NCI-H1092 (cell line): ENCODE results near the gene SLC6A2.

Experiments
- DNase-seq: peaks from one replicate; lab custom pipeline; 2025; lab: John Stamatoyannopoulos, UW

SLC6A2 gene

DNA sequence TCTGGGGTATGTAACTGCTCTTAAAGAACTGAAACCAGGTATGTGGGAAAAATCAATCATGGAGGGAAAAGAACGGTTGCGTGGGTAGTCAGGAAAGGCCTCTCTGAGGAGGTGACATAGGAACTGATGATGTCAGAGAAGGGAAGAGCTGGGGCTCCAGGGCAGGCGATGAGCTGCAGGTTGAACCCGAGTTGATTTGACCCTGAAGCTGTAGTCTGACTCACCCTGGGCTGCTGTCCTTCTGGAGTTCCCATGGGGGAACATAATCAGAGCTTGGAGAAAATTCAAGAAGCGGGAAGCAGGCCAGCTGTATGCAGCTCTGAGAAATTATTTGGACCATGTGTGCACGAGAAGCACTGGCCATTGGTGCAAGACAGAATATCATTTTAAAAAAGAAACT, 16.7 kb downstream of the SLC6A2 start:
- no peak for DNase-seq

DNA sequence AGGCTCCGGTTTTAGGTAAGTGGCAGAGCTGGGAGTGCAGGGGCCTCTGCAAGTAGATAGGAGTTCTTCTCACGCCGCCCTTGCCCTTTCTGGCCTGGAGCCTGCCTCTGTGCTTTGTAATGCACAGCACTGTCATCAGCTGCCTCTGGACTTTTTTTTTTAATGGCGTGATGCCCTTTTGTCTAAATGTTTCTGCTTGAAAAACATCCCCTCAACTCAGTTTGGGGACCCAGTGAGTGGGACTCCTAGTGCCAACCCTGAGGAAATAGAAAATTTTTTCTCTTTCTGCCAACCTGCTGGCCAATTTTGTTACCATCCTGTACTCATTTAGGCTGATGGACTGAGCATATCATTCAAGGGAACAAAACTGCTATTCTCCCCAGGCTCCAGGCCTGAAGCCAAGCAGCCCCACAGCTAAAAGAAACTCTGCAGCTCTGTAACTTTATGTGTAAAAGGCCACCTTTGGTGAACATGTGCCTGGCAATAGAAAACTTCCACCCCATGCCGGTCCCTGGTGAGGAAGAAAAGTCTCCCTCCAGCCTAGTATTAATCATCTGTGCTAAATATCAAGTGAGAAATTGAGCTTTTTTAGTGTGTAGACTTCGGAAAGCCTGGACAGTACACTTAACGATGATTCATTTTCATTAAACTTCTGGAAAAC, 22.5 kb downstream of the SLC6A2 start:
- no peak for DNase-seq

DNA sequence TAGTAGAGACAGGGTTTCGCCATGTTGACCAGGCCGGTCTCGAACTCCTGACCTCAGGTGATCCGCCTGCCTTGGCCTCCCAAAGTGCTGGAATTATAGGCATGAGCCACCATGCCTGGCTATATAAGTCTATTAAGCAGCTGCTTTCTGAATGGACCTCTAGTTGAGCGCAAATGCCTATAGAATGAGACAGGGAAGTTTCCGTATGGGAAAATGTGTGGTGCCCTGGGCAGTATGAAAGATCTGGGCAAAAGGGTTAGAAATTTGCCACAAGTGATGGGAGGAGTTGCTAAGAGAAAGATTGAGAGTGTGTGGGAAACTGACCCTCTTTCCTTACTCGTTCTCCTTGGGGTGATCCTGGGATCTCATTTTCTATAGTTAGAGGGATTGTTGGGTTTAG, 26.3 kb downstream of the SLC6A2 start:
- no peak for DNase-seq

DNA sequence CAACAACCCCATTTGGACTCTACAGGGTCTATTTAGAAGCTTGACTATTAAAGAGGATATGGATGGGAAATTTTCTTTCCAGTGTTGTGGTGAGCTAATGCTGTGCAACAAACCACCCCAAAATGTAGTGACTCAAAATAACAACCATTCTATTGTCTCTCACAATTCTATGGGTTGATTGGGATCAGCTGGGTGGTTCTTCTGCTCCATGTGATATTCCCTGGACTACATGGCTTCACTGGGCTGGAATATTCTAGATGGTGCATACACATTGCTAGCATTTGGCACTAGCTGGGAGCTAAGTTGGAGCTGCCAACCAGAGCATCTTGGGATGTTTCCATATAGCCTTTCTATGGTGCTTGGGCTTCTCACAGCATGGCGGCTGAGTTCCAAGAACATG, 30.2 kb downstream of the SLC6A2 start:
- DNase-seq, result no peak

DNA sequence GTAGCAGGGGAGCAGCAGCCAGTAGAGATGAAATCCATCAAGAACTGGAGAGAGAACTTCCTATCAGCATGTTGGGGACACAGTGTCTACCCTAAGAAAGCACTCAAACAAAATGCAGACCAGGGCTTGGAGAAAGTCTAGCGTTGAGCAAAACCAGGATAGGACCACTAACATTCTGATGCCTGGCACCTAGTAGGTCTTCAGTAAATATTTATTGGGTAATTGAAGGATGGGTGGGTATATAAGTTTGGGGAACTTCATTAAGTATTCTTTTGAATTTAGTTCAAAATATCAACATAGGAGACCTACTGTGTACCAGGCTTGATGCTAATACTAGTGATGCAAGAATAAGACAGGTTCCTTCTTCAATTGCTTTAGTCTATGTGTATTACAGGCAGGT, 30.9 kb downstream of the SLC6A2 start:
- no peak for DNase-seq

DNA sequence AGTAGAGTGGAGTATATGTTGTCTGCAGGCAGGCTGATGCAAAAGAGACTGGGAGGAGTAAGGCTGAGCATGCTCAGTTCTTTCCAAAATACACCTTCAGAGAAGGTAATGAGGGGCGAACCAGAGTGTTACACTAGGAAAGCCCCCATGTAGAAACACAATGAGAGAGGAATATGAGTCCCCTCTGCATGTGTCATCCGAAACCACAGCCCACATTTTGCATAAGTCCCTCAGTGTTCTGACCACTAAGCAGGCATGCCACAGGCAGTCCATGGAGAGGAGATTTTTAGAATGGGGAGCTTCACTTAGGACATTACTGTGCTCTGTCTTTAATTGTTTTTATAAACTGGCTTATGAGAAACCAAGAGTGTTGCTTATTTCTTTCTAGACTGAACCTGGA, 32.0 kb downstream of the SLC6A2 start:
- no peak for DNase-seq

DNA sequence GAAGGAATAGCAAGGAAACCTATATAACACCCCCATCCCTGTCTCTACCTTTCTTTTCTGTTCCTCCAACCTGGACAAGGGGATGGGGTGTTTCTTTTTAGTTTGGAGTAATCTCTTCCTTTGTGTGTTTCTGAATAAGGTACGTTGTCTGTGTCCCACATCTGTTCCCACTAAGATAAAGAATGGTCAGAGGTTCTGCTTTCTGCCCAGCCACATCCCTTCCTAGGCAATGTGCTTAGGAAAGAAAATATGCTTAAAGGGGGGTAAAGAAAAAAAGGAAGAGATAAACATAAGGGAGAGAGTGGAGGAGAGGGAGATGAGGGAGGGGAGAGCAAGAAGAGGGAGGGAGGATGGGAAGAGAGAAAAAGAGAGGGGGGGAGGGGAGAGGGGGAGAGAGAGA, 35.1 kb downstream of the SLC6A2 start:
- no peak for DNase-seq

DNA sequence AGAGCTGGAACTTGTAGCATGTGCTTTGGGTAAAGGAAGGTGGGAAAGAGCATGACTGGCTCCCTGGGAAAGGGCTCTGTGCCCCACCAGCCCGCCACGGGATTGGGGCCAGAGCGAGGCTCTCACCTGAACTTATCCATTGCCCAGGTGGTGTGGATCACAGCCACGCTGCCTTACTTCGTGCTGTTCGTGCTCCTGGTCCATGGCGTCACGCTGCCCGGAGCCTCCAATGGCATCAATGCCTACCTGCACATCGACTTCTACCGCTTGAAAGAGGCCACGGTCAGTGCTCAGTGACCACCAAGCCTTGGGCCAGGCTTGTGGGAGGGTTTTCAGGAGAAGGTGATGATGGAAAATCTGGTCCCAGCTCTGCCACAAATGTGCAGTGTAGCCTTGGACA, 36.0 kb downstream of the SLC6A2 start:
- no peak for DNase-seq

DNA sequence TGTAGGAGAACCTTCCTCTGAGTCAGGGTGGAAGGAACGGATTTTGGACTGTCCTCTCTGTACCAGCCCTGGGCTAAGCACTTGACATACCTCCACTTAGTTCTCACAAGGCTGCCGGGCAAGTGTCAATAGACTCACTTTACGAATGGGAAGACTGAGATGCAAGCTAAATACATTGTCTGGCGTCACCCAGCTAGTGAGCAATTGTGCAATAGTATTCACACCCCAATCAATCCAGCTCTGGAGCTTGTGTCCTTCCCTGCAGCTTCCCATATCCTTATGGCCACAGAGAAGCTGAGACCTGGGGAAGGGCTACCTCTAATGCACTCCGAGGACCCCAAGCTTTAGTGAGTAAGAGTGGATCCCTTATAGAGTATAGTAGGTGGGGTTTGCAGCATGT, 39.8 kb downstream of the SLC6A2 start:
- no peak for DNase-seq

DNA sequence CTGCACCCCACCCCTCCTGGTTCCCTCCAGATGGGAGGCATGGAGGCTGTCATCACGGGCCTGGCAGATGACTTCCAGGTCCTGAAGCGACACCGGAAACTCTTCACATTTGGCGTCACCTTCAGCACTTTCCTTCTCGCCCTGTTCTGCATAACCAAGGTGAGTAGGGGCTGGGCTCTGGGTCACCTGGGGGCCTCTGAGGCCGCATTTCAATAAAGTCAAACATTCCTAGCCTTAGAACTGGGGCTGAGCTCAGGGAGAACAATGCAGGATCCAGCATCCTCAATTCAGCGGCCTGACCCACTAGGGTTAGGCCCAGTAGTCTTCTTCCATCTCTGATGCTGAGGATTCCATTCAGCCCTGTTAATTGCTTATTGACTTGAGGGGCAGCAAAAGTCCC, 42.1 kb downstream of the SLC6A2 start:
- no peak for DNase-seq

DNA sequence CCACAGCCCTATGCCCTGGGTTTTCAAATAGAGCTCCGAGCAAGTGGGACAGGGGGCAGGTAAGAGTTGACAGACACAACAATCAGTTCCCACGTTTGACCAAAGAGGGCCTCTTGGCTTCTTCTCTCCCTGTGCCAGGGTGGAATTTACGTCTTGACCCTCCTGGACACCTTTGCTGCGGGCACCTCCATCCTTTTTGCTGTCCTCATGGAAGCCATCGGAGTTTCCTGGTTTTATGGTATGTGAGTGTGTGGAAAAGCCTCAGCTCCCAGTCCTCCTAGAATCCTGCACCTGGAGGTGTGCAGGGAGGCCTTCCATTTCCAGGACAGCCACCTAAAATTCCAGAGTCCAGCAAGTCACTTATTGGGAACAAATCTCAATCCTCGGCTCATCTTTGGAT, 42.5 kb downstream of the SLC6A2 start:
- no peak for DNase-seq

DNA sequence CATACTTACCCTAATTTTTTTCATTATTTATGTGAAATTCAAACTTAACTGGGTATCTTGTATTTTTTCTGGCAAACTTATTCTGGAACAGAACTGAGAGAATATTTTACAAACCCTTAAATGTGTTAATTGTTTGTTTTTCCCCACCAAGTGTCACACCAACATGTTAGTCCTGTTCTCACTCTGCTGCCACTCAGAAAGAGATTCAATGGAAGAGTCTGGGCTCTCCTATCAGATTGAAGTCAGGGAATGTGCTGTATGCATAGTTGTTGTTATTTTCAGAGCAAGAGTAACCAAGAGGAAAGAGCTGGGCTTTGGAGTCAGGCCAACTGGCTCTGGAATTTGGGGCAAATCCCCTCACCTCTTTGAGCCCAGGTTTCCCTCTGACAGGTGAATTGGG, 43.2 kb downstream of the SLC6A2 start:
- DNase-seq, result no peak

DNA sequence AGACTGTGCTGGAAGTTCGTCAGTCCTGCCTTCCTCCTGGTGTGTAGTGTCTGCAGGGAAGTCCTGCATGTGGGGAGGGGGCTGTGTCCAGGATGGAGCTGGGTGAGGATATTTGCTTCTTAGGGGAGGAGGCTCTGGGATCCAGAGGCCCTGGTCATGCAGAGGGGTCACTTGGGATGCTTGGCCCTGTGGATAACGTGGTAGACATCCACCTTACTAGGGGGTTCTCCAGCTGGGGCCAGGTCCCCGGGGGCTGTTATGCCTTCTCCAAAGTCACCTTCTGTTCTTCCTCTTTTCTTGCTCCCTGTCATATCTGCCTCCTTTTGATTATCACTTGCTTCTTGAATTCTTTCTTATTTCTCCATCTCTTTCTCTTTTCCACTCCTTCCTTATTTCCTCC, 43.8 kb downstream of the SLC6A2 start:
- DNase-seq, result no peak

DNA sequence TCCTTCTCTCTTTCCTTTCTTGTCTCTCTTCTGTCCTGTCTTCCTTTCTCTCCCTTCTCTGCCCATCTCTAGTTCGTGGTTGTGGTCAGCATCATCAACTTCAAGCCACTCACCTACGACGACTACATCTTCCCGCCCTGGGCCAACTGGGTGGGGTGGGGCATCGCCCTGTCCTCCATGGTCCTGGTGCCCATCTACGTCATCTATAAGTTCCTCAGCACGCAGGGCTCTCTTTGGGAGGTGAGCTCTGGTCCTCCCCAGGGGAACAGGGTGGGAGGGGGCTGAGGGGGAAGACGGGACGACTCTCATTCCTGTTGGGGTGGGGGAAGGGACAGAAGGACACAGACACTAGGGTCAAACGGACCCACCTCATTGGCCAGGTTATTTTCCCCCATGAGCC, 44.3 kb downstream of the SLC6A2 start:
- DNase-seq, result no peak

DNA sequence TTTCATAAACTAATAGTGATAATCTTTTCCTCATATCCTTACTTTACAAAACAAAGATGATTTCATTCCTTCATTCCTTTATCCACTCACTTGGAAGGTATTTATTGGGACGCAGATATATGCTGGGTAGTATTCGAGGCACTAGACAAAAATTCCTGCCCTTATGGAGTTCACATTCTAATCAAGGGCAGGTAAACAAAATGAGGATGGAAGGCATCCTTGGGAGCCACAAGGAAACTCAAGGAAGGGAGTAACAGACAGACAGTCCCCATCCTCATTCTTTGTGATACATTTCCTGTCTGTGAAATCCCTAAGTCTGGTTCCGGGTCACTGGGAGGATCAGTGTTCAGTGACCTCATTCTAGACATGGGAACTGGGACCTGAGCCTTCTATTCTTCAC, 45.2 kb downstream of the SLC6A2 start:
- no peak for DNase-seq

DNA sequence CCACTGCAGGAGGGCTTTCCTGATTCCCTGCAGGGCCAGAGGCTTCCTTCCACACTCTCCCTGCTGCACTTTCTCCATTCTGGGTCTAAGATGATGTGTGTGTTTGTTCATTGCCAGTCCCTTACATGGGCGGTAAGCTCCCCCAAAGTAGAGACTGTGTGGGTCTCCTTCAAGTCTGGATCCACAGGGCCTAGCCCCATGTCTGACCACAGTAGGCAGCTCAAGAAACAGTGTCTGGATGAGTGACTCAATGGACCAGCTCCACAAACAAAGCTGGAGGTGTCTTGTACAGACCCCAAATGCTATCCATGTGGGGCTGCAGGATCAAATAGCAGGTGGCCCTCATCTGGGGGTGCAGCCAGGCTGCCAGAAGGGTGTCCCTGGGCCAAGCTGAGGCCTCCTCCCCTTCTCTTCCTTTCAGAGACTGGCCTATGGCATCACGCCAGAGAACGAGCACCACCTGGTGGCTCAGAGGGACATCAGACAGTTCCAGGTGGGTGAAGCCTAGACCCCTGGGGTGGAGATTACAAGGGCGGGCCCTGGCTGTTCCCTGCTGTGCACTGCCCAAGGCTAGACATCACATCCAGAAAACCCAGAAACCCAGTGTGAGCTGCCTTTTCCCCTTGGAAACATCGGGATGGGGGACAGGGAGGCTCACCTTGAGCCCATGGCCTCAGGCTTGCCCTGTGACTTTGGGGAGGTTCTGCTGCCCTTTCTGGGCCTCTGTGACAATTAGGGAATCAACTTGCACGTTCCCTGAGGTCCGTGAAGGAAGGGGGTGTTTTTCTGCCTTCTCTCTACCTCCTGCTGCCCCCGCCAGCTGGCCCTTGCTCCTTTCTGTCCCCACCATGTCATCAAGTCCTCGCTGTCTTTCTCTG, 45.9 kb downstream of the SLC6A2 start:
- DNase-seq, result peak; percentile 21

DNA sequence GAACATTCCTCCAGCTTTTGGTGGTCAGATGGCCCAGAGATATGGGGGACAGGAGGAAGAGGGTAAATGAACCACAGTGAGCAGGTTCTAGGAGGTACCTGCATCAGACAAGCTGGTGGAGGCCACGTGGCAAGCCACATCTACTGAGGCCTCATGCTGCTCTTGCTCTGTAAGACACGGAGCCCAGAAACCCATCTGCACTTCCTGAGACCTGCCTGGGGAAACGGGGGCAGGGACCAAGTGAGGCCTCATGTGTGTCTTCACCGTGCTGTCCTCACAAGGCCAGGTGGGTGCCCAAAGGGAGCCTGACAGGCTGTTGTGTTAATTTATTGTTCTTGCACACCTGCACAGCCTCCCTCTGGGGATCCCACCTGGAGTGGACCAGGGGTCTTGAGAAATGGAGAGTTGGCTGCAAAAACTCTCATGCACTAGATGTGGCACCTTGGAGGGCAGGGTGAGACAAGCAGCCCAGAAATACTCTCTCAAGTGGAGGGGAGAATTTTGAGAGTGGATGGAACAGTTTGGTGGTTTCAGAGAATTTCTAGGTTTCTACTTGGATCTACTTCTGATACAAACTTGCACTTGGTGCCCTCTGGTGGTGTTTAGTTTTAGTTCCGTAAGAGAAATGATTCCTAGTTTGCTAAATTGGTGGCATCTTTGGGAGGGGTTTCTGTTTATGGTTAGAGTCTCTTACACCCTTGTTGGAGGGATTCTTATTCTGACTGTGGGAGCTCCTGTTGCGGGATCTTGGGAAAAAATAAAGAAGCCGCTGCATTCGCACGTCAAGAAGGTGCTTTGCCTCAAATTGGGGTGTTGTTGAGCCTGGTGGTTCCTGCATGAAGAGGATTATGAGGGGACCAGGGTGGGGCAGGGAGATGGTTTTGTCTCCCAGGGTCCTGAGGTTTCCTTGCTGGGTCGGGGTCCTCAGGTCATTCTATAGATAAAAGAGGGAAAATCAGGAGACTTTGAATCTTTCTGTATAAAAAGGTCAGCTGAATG, 47.5 kb downstream of the SLC6A2 start:
- peak; percentile 9 for DNase-seq

DNA sequence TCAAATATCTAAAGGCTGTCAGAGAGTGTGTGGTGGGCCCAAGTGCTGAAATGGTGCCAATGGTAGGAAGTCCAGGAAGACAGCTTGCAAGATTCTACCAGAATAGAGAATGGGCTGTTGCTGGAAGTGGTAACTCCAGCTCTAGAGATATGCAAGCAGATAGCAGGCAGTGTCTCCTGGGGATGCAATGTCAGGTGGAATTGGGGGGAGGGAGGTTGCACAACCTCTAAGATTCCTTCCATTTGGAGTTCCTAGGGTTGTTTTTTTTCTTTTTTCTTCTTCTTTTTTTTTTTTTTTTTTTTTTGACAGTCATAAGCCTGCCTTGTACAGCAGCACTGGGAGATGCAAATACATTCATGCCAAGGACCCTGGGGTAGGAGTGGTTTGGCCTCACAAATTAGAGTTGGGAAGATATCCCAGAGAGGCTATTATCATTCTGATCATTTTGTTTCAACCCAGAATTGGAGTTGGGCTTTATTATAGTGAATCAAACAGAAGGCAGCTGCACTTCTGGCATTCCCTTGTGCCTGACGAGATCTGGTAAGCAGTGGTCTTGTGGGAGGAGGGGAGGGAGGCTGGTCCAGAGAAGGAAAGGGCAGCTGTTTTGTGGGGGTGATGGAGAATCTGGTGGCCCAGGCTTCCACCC, 51.1 kb downstream of the SLC6A2 start:
- no peak for DNase-seq

DNA sequence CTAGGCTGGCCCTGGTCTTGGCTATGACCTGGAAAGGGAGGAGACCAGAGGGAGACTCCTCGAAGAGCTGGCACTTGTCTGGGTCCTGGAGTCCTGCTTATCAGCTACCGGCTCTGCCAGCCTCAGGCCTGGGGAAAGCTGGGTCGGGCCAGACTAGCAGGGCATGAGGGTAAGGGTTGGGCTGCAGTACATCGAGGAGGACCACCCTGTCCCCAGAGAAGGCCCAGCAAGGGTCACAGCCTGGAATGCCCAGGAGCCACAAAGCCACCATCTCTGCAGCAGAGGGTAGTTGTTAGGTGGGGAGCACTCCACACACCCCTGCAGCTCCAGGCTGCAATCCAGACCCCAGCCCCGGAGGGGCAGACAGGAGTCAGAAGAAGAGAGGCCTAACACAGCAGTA, 54.0 kb downstream of the SLC6A2 start:
- DNase-seq, result no peak

DNA sequence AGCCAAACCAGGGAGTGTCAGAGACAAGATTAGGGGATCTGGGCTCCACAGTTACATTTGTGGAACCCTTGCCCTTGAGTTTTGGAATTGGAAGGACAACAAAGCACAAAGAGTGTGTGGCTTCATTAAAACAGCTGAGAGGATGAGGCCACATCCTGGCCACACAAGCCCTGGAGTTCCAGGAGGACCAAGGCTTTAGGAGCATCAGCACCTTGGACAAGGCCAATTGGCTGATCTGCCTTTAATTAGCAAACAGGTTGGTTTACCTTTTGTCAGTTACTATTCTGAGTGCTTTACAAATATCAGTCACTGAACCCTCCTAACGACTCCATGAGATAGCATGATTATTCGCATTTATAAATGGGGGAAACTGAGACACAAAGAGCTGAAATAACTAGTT, 54.7 kb downstream of the SLC6A2 start:
- DNase-seq, result no peak

DNA sequence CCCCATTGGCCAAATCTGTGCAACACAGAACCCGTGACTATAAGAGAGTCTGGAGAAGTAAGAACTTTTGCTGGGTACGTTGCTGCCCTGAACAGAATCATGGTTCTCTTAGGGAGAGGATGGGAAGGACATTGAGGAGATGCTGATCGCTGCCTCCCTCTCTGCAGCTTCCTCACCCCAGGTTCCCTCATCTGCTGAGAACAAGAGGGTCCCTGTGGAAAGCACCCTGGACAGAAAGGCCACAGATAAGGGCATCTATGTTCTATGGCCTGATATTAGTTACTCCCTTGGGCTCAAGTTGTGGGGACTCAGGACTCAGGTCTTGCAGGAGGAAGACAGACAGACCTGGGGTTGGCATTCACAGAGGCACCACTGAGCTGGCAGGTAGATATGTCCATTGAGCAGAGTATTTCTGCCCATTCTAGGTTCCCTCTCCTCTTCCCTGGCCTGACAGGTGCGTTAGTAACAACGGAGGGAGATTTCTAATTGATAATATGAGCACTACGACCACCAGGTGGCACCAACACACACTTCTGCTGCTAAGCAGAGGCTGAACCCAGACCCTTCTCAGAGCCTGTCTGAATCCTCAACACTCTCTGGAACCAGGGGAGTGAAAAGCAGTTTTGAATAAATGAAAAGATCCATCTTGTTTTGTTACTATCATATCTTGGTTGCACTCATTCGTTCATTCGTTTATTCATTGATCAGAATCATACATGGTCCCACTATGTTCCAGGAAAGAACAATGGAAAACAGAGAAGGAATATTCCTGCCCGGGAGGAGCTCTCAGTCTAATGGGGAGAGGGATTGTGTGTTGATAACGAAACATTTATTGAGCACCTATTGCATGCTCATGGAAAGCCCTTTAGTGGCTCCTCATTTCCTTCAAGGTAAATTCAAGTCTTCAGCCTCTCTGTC, 56.4 kb downstream of the SLC6A2 start:
- DNase-seq, result peak; percentile 65
